GM08714 (cell line): ENCODE data around the gene PNMT.

Source experiments
- H3K4me3 ChIP-seq: fragments of 200-500 bp; sonication (Bioruptor generic); 2 replicates; pipeline ENCODE4 v1.5.1; 2014; ENCODE audit warnings: mild to moderate bottlenecking, low read length, inconsistent platforms
- ZNF274 ChIP-seq: IDR thresholded peaks from 2 replicates; pipeline ENCODE4 v1.6.1; 2012; ENCODE audit warnings: mild to moderate bottlenecking, low read depth, low read length

Gene PNMT

DNA sequence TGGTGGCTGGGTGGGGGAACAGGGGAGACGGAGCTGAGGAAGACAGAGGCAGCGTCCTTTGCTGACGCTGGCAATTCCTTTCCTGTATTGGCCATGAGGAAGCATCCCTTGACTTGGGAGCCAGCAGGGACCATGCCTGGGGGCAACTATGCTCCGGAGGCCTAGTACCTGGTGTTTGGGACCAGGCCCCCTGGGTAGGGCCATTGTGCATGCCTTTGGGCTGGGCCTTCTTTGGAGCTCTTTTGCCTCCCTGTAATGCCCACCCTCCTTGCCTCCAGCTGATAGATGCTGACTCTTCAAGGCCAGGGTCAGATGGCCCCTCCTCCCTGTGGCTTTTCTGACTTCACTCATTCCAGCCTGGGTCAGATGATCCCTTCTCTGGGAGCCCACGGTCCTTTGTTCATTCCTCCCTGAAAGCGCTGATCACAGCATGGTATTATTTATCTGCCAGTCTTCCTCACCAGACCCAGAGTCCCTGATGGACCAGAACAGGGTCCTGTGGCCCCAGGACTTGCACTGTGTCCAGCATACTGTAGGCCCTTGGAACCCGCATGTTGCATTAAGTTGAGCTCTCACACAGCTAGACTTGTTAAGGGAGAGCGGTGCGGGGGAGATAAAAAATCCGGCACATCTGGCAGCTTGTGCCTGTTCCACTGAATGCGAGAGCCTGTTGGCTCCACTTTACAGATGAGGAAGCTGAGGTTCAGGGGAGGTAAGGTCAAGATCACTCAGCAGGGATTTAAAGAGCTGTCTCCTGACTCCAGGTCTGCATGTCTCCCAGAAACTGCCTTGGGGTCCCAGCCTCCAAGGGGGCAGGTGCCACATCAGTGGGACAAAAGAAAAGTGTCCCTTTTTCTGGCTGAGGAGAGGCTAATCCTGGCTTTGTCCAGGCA lies 28.4 kb upstream of the PNMT start:
- TF ChIP-seq ZNF274, result no peak

DNA sequence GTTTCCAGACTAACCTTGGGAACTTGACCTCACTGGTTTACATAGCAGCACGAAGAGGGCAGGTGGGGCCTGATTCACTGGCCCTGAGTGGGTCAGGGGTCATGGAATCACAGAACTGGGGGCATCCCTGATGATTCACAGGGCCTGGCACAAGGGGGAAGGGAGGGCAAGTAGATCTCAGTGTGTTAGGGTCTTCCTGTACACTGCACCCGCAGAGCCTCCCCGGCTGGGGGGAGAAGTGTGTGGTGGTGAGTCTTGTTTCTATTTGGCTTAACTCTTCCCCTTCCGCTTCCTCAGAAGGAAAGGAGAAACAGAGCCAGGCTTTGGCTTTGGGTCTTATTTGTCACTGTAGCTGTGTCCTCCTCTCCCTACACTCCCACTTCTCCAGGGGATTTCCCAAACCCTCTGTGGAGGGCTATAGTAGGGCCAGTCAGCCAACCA lies 27.6 kb upstream of the PNMT start:
- no peak overlapping the region for H3K4me3 ChIP-seq
- no peak for TF ChIP-seq ZNF274

More for the DNA sequence above, 28.4 kb upstream of the PNMT start:
- no peak overlapping the region for H3K4me3 ChIP-seq

DNA sequence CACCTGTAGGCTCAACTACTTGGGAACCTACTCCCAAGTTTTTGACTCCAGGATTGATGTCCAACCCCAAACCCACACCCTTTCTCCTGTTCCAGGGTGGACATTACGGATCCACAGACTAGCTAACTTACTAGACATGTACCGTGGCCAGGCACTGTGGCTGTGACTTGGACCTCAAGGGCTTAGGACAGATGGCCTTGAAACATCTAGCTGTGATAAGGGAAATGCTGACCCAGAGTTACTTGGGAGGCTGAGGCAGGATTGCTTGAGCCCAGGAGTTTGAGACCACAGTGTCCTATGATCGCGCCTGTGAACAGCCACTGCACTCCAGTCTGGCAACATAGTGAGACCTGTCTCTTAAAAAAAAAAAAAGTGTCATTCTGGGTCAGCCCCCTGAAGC lies 27.2 kb upstream of the PNMT start:
- H3K4me3 ChIP-seq, result no peak overlapping the region
- TF ChIP-seq ZNF274, result no peak

DNA sequence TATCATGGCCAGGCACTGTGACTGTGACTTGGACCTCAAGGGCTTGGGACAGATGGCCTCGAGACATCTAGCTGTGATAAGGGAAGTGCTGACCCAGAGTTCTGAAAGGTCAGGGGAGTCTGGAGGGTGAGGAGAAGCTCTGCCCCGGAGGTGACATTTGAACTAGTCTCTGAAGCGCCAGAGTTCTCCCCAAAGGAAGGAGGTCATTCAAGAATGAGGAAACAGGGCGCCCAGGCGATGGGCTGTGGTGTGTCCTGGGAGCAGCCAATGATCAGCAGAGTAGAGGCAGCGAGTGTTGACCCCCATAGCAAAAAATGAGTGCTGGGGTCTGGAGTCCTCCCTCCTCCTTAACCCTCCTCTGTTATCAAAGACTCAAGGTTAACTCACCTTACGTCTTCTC lies 26.4 kb upstream of the PNMT start:
- TF ChIP-seq ZNF274, result no peak
- no peak overlapping the region for H3K4me3 ChIP-seq

DNA sequence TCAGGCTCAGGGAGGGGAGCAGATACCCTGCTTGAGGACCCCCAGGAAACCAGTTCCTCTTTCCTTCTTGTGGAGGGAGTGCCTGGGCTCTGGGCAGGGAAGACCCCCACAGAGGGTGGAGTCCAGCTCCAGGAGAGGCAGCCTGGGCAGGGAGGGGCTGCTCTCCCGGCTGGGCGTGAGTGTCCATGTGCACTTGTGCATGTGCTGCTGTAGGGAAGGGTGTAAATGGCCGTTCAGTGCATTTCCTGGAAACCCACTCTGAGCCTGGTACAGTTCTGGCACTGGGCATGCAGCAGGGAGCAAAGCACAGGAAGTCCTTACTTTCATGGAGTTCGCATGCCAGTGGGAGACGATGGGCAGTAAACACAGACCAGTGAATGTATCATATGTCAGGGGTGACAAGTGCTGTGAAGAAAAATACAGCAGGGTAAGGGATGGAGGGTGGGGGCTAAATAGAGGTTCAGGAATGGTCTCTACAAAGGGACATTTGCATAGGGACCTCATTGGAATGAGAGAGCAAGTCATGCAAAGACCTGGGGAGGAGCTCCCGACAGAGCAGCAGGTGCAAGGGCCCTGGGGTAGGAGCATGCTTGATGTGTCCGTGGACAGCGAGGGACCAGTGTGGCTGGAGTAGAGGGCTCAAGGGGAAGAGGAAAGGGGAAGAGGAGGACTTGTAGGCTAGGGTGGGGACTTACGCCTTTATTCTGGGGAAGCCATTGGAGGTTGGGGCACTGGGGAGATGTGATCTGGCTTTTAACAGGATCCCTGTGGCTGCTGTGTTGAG lies 25.8 kb upstream of the PNMT start:
- no peak overlapping the region for H3K4me3 ChIP-seq
- TF ChIP-seq ZNF274, result no peak

DNA sequence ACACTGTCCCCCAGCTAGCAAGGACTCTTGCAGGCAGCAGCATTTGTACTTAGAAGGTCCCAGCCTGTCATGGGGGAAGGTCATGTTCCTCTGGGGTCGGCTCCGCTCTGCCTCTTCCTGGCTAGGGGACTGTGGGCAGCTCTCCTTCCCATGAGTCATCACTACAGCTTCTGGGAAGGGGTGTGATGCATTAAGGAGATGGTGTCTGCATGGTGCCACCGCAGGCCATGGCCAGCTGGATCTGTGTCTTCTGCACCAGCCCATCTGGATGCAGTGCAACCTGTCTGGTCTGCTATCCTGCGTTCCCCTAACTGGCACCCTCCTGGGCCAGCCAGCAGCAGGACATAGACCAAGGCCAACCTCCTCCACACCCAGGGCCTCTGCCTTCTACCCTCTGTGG lies 25.0 kb upstream of the PNMT start:
- no peak for TF ChIP-seq ZNF274
- no peak overlapping the region for H3K4me3 ChIP-seq

DNA sequence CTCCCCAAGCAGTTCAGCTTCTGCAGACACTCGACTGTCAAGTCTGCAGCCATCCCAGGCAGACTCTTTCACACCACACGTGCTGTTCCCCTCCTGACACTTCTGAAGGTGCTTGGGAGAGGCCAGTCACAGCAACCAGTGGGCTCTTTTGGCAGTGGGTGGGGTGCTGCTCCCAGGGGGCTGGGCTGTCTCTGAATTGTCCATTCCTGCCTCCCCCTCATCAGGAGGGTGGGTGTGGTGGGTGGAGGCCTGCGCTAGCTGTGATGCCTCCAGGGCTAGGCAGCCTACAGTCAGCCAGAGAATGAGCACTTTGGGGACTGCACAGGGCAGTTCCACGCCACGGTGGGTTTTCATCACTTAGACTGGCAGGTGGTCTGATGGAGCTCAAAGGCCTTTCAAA lies 21.0 kb upstream of the PNMT start:
- TF ChIP-seq ZNF274, result no peak
- H3K4me3 ChIP-seq, result no peak overlapping the region

DNA sequence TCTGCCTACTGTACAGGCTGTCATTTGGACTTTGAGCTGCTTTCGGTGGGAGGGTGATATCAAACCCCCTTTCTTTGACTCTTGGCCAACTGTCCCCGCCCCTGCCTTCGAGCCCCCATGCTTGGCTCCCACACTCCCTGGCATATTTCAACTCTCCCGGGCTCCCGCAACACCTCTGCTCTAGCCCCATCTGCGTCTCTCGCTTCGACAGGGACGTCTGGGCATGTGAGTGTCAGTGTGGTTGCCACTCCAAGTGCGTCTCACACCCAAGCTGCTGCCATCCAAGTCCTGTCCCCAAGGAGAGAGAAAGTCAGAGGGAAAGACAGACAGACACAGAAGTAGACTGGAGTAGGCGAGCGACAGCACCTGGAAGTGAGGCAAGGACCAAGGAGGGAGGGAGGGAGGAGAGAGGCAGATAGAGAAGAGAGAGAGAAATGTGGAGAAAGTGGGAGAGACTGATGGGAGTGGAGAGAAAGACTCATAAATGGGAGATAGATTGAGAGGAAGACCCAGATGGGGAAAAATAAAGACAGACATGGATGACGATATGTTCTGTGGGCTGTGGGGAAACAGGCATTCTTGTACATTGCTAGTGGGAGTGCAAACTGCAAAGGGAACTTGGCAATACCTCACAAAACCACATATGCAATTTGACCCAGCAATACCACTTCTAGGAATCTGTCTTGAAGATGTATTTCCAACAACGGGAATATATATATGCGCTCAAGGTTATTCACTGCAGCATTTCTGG lies 19.5 kb upstream of the PNMT start:
- no peak overlapping the region for H3K4me3 ChIP-seq
- no peak for TF ChIP-seq ZNF274

DNA sequence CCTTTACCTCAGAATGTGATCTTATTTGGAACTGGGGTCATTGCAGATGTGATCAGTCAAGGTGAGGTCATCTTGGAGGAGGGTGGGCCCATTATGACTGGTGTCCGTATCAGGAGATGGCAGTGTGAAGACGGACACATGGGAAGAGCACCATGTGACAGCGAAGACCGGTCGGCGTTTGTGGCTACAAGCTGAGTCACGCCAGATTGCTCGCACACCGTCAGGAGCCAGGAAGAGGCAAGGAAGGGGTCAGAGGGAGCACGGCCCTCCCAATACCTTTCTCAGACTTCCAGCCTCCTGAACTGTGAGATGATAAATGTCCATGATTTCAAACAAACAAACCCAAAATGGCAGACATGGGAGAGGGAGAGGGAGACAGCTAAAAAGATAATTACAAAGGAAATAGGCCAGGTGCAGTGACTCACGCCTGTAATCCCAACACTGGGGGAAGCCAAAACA lies 18.1 kb upstream of the PNMT start:
- H3K4me3 ChIP-seq, result no peak overlapping the region
- no peak for TF ChIP-seq ZNF274

DNA sequence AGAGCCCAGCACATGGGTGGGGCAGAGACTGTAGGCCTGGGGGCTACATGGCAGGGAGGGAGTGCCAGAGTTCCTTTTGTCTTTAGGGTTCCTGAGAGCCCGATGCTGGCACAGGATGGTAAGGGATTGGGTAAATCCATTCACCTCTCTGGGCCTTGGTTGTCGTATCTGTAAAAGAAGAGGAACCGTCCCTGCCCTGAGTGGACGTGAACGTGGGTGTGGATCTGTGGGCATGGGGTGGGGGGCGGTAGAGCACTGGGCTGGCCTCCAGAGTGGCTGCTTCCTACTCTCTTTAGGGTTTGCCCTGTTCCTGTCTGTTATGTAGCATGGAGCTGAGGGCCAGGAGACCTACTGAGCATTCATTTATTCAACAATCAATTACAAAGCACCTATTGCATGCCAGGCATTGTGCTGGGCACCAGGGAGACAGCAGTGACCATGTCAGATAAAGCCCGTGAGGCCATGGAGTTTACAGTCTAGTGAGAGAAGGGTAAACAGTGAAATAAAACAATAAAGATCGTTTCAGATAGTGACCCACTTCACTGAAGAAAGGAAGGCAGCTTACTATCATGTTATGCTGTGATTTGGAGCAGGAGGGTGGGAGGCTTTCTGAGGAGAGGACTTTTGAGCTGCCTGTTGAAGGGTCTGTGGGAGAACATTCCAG lies 16.2 kb upstream of the PNMT start:
- H3K4me3 ChIP-seq, result no peak overlapping the region
- TF ChIP-seq ZNF274, result no peak

DNA sequence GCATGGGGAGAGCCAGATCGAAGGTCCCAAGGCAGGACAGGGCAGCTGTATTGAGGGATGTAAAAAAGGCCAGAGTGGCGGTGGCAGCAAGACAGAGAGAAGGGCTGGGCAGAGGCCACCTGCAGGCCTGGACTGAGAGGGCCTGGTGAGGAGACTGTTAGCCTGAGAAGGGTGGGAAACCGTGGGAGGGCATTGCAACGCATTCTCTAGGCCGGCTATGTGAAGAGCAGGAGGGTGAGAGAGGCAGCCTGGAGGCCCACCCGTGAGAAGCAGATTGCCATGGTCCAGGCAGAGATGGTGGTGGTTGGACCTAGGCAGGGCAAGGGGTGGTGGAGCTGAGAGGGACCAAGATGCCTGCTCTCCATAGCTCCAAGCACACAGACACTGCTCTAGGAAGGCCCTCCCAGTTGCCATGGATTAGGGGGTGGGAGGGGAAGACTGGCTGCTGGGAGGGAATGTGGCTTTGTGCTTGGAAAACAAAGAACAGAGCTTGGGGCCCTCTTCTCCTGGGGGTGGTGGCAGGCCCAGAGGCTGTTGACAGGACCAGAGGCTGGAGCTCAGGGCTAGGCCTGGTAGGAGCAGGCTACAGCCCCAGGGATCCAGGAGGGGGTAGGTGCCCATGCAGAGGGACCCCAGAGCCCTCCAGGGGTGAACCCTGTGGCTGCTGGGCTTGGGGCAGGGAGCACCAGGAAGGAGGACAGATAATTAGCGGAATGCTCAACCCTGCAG lies 15.5 kb upstream of the PNMT start:
- TF ChIP-seq ZNF274, result no peak
- no peak overlapping the region for H3K4me3 ChIP-seq

DNA sequence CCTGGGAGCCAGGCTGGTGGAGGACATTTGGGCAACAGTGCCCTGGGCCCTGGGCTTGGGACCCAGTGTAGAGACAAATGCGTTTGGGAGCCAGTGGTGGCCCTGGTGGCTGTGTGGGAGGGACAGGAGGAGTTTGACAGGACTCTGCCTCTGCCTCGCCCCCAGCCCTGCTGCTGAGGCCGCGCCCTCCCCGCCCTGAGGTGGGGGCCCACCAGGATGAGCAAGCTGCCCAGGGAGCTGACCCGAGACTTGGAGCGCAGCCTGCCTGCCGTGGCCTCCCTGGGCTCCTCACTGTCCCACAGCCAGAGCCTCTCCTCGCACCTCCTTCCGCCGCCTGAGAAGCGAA lies 15.0 kb upstream of the PNMT start:
- TF ChIP-seq ZNF274, result no peak
- no peak overlapping the region for H3K4me3 ChIP-seq

DNA sequence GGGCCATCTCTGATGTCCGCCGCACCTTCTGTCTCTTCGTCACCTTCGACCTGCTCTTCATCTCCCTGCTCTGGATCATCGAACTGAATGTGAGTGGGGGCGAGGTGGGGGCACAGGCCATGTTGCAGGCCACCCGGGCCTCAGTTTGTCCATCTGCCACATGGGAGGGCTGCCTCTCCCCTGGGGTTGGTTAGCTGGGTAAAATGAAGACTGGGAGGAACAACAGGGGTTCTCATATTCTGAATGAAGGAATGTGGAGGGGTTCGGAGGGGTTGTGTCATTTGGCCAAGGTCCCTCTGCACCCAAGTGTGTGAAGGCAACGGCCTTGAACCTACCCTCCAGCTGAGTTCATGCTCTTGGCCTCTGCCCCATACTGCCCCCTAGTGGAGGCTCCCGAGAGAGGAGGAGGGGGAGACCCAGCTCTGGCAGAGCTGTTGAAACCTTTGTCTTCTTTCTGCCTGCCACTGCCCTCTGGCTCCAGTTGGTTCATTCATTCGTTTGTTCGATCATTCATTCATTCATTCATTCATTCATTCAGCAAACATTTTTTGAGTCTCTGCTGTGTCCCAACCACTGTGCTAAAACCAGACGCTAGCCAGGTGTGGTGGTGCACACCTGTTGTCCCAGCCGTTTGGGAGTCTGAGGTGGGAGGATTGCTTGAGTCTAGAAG lies 14.5 kb upstream of the PNMT start:
- H3K4me3 ChIP-seq, result no peak overlapping the region
- no peak for TF ChIP-seq ZNF274

DNA sequence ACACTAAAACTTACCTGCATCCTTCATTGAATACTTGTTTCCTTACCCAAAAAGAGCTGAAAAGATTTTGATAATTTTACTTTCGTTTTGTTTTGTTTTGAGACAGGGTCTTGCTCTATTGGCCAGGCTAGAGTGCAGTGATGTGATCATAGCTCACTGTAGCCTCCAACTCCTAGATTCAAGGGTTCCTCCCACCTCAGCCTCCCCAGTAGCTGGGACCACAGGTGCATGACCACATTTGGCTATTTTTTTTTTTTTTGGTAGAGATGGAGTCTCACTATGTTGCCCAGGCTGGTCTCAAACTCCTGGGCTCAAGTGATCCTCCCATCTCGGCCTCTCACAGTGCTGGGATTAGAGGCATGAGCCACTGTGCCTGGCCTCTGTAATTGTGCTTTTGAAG lies 13.1 kb upstream of the PNMT start:
- no peak for TF ChIP-seq ZNF274
- no peak overlapping the region for H3K4me3 ChIP-seq
